Measurements from ENCODE around the gene TBRG1.

TBRG1 gene

DNA sequence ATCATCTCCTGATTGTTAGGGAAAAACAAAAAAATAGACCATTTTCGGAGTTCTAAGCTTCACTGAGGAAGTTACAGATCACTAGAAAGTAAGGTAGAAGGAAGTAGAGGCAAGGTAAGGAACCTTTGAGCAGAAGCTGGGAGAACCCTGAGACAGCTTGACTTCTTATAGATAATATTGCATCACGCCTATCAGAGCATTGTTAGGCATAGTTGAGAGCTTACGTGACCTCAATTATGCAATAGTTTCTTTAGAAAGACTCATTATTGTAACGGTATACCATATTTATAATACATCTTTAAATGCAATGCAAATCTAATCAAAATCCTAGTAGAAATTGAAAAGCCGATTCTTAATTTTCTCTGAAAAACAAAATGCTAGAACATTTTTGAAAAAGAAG is 4.9 kb downstream of the TBRG1 start:
- H3K9me3 ChIP-seq (ENCODE audit: severe bottlenecking), result no peaks in the 10 kb centered on the region
- no peak overlapping the region for H3K4me3 ChIP-seq (ENCODE audit: severe bottlenecking)
- H3K27me3 ChIP-seq (ENCODE audit: insufficient read depth, poor library complexity, severe bottlenecking), result no peaks in the 10 kb centered on the region
- TF ChIP-seq, protein P1, sequence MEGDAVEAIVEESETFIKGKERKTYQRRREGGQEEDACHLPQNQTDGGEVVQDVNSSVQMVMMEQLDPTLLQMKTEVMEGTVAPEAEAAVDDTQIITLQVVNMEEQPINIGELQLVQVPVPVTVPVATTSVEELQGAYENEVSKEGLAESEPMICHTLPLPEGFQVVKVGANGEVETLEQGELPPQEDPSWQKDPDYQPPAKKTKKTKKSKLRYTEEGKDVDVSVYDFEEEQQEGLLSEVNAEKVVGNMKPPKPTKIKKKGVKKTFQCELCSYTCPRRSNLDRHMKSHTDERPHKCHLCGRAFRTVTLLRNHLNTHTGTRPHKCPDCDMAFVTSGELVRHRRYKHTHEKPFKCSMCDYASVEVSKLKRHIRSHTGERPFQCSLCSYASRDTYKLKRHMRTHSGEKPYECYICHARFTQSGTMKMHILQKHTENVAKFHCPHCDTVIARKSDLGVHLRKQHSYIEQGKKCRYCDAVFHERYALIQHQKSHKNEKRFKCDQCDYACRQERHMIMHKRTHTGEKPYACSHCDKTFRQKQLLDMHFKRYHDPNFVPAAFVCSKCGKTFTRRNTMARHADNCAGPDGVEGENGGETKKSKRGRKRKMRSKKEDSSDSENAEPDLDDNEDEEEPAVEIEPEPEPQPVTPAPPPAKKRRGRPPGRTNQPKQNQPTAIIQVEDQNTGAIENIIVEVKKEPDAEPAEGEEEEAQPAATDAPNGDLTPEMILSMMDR (IDR thresholded peaks at IDR 0.05; ENCODE audit: poor library complexity, severe bottlenecking), result no peak
- no peak overlapping the region for H3K27ac ChIP-seq (ENCODE audit: poor library complexity, severe bottlenecking)
- ATAC-seq (ENCODE audit: low read depth), result no peak
- no peak for DNase-seq (ENCODE audit: low spot score)
- peaks cover 7% of the 10 kb centered on the region for H3K4me1 ChIP-seq (ENCODE audit: insufficient read depth, poor library complexity, severe bottlenecking)
- peaks cover 79% of the 10 kb centered on the region for H3K36me3 ChIP-seq (ENCODE audit: low read depth)

DNA sequence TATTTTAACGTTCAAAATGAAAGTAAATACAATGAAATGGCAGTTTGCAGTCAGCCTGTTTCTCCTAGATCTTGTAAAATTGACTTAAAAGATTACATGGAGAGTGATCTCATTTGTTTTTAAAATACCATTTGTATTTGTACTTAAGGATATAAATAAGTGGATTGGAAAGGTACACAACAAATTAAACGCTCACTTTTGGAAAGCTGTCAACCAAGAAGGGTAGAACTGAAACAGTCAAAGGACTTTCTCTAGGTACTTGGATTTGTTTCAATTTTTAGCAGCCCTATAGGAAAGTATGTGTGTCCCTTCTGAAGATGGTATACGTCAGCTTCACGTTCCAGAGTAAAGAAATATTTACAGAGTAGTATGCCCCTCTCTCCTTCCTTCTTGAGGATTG is 7.3 kb downstream of the TBRG1 start:
- H3K9me3 ChIP-seq (ENCODE audit: severe bottlenecking), result no peaks in the 10 kb centered on the region
- no peak for ATAC-seq (ENCODE audit: low read depth)
- H3K4me3 ChIP-seq (ENCODE audit: severe bottlenecking), result no peak overlapping the region
- H3K4me1 ChIP-seq (ENCODE audit: insufficient read depth, poor library complexity, severe bottlenecking), result no peaks in the 10 kb centered on the region
- no peak for DNase-seq (ENCODE audit: low spot score)
- H3K27me3 ChIP-seq (ENCODE audit: insufficient read depth, poor library complexity, severe bottlenecking), result no peaks in the 10 kb centered on the region
- H3K27ac ChIP-seq (ENCODE audit: poor library complexity, severe bottlenecking), result no peak overlapping the region
- TF ChIP-seq, protein P1 (IDR thresholded peaks at IDR 0.05; ENCODE audit: poor library complexity, severe bottlenecking), result no peak
- H3K36me3 ChIP-seq (ENCODE audit: low read depth), result peaks cover 96% of the 10 kb centered on the region

DNA sequence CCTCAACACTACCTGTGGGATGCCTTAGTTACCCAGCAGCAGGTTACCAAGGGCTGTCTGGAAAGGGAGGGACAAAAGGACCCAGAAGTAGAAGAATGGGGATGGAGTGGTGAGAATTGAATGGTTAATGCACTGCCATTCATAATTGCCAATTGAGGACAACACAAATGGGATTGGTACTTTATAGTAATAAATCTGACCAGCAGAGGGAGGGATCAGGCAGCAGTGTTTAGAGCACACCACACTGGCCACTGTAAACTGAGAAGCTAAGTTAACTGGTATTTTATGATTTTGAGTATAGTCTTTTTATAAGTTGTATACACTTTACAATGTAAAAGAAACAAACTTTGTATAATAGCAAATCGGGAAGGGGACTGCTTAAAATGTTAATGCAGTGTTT is 10.7 kb downstream of the TBRG1 start:
- DNase-seq (ENCODE audit: low spot score) (no peak), ATAC-seq (ENCODE audit: low read depth) (peak; percentile 61; the same call in 1 of the 3 replicates)
- Histone ChIP-seq H3K4me3 (ENCODE audit: severe bottlenecking) (no peak overlapping the region), H3K4me1 (ENCODE audit: insufficient read depth, poor library complexity, severe bottlenecking) (no peaks in the 10 kb centered on the region), H3K36me3 (ENCODE audit: low read depth) (peaks cover 86% of the 10 kb centered on the region), H3K9me3 (ENCODE audit: severe bottlenecking) (no peaks in the 10 kb centered on the region), H3K27me3 (ENCODE audit: insufficient read depth, poor library complexity, severe bottlenecking) (no peaks in the 10 kb centered on the region), H3K27ac (ENCODE audit: poor library complexity, severe bottlenecking) (no peak overlapping the region)
- TF ChIP-seq, protein P1 (IDR thresholded peaks at IDR 0.05; ENCODE audit: poor library complexity, severe bottlenecking), result peak; percentile 33

DNA sequence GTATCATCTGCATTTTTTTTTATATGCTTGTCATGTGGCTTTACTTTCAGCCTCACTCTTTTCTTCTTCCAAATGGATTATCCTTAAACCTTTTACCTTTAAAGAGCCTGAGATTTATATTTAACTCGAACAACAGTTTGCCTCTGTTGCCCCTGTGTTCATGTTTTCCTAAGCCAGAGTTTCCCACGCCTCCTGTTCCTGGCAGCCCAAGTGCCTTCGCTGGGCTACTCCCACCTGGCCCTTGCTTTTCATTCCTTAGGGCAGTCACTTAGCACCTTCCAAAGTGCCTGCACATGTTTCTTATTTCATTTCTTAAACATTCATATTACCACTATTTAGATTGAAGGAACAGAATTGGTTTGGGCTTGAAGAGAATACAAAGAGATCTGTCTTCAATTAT is 13.3 kb downstream of the TBRG1 start:
- no peak for ATAC-seq (ENCODE audit: low read depth)
- Histone ChIP-seq H3K27ac (ENCODE audit: poor library complexity, severe bottlenecking) (no peak overlapping the region), H3K36me3 (ENCODE audit: low read depth) (peaks cover 60% of the 10 kb centered on the region), H3K4me1 (ENCODE audit: insufficient read depth, poor library complexity, severe bottlenecking) (no peaks in the 10 kb centered on the region), H3K4me3 (ENCODE audit: severe bottlenecking) (no peak overlapping the region), H3K9me3 (ENCODE audit: severe bottlenecking) (no peaks in the 10 kb centered on the region), H3K27me3 (ENCODE audit: insufficient read depth, poor library complexity, severe bottlenecking) (no peaks in the 10 kb centered on the region)
- no peak for DNase-seq (ENCODE audit: low spot score)
- TF ChIP-seq, protein P1 (IDR thresholded peaks at IDR 0.05; ENCODE audit: poor library complexity, severe bottlenecking), result no peak

DNA sequence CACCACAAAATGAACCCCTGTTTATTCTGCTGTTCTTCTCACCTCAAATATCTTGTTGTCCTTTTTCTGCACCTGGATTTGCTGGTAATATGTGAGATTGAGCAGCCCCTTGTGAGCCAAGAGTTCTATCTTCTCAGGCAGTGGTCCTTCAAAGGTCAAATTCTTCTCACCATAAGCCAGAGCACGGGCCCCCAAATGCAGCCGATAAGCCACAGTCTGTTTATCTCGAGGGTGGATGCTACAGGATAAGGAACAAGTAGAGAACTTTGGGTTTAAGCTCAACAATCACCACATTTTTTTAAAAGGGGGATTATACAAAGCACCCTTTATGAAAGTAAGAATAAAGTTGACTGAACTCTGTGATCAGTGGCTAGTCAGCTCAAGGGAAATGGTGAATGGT is 15.8 kb downstream of the TBRG1 start:
- DNase-seq (ENCODE audit: low spot score) (no peak), ATAC-seq (ENCODE audit: low read depth) (no peak)

More for the DNA sequence above, 15.8 kb downstream of the TBRG1 start:
- no peaks in the 10 kb centered on the region for H3K27me3 ChIP-seq (ENCODE audit: insufficient read depth, poor library complexity, severe bottlenecking)
- TF ChIP-seq, protein P1 (IDR thresholded peaks at IDR 0.05; ENCODE audit: poor library complexity, severe bottlenecking), result no peak
- H3K36me3 ChIP-seq (ENCODE audit: low read depth), result peaks cover 34% of the 10 kb centered on the region
- H3K27ac ChIP-seq (ENCODE audit: poor library complexity, severe bottlenecking), result no peak overlapping the region
- no peaks in the 10 kb centered on the region for H3K9me3 ChIP-seq (ENCODE audit: severe bottlenecking)
- H3K4me1 ChIP-seq (ENCODE audit: insufficient read depth, poor library complexity, severe bottlenecking), result no peaks in the 10 kb centered on the region
- H3K4me3 ChIP-seq (ENCODE audit: severe bottlenecking), result no peak overlapping the region

Measured in RWPE2 (cell line).